GM18909 (cell line): ENCODE results near the gene PHC2.
A peak's percentile ranks its signal among the peaks of the same experiment; 100 is the strongest.

ENCODE experiments used
- ATAC-seq: cut with Tn5 transposase; IDR thresholded peaks from one replicate; pipeline ENCODE4 v1.9.1; 2021; ENCODE audit warnings: mild to moderate bottlenecking; ENCODE audit not compliant: unreplicated experiment, poor library complexity

PHC2 gene

GRCh38 chr1:33455539-33456501, 24.9 kb upstream of the PHC2 start:
- no peak for ATAC-seq

GRCh38 chr1:33454646-33455282, 23.9 kb upstream of the PHC2 start:
- ATAC-seq: no peak

GRCh38 chr1:33446590-33446989, 15.7 kb upstream of the PHC2 start:
- no peak for ATAC-seq

GRCh38 chr1:33445108-33445507, 14.2 kb upstream of the PHC2 start:
- no peak for ATAC-seq

- no peak for ATAC-seq
Observed at GRCh38 chr1:33443705-33444180, 12.8 kb upstream of the PHC2 start.

GRCh38 chr1:33443080-33443704, 12.3 kb upstream of the PHC2 start:
- no peak for ATAC-seq

- no peak for ATAC-seq
Observed at GRCh38 chr1:33442141-33442540, 11.2 kb upstream of the PHC2 start.

GRCh38 chr1:33441088-33441745, 10.3 kb upstream of the PHC2 start:
- no peak for ATAC-seq

- no peak for ATAC-seq
Observed at GRCh38 chr1:33439662-33440061, 8.8 kb upstream of the PHC2 start.

- ATAC-seq: no peak
Observed at GRCh38 chr1:33438364-33439160, 7.7 kb upstream of the PHC2 start.

GRCh38 chr1:33436557-33437285, 5.8 kb upstream of the PHC2 start:
- no peak for ATAC-seq

- ATAC-seq: no peak
Observed at GRCh38 chr1:33435096-33435820, 4.4 kb upstream of the PHC2 start.

GRCh38 chr1:33434363-33434750, 3.5 kb upstream of the PHC2 start:
- ATAC-seq: no peak

GRCh38 chr1:33433509-33434362, 2.8 kb upstream of the PHC2 start:
- ATAC-seq: no peak

- peak; percentile 10 for ATAC-seq
Observed at GRCh38 chr1:33429856-33430691, 821 bp downstream of the PHC2 start.

GRCh38 chr1:33429332-33429731, 1.6 kb downstream of the PHC2 start:
- no peak for ATAC-seq

GRCh38 chr1:33428661-33429060, 2.2 kb downstream of the PHC2 start:
- no peak for ATAC-seq
